Uterus (tissue), 4 donors: ENCODE measurements around the gene NSMF. TPM values are rescaled to one million over a fixed set of nuclear protein-coding genes. Genes with fewer than 3 reads are reported as not detected.
"Not testable (repeated sequence)": the region's sequence is repeated elsewhere in the genome, so short reads cannot be mapped to it uniquely, and the experiment has no call there.

Experiments used
- DNase-seq, 2 donors: peaks; one replicate each; pipeline ENCODE4 v3.0.0-alpha.2; 2019 to 2020
- H3K27ac ChIP-seq, 2 donors: fragments of 200-600 bp; sonication (generic); 1 replicate in 1 of 2; 2 replicates in 1 of 2; pipeline ENCODE4 v1.5.1; 2016 to 2018
- H3K27me3 ChIP-seq, 2 donors: fragments of 200-600 bp; sonication (generic); one replicate each; pipeline ENCODE4 v1.5.1; 2018 to 2019; ENCODE audit warnings: control low read depth in 1 of 2
- H3K36me3 ChIP-seq, 2 donors: fragments of 200-600 bp; sonication (generic); one replicate each; pipeline ENCODE4 v1.5.1; 2019; ENCODE audit warnings: control low read depth in 1 of 2
- H3K4me1 ChIP-seq, 2 donors: fragments of 200-600 bp; sonication (generic); one replicate each; pipeline ENCODE4 v1.5.1; 2018 to 2019; ENCODE audit warnings: control low read depth in 1 of 2
- H3K4me3 ChIP-seq, 2 donors: fragments of 200-600 bp; sonication (generic); 1 replicate in 1 of 2; 2 replicates in 1 of 2; pipeline ENCODE4 v1.5.1; 2018 to 2019; ENCODE audit warnings: mild to moderate bottlenecking in 1 of 2
- H3K9me3 ChIP-seq, 2 donors: fragments of 200-600 bp; sonication (generic); one replicate each; pipeline ENCODE4 v1.5.1; 2019; ENCODE audit warnings: control low read depth in 1 of 2
- CTCF ChIP-seq, 4 experiments: fragments of 200-600 bp in 2 of 4; fragments of 450-650 bp in 2 of 4; sonication (generic) in 2 of 4; IDR thresholded peaks; one replicate each; pipeline ENCODE4 v1.5.1; 2016 to 2019; ENCODE audit warnings: antibody characterized with exemption in 4 of 4, mild to moderate bottlenecking in 2 of 4, moderate library complexity in 1 of 4
- POLR2A ChIP-seq, 2 donors: fragments of 450-650 bp; IDR thresholded peaks; one replicate each; pipeline ENCODE4 v1.6.1; 2016; ENCODE audit warnings: antibody characterized with exemption in 2 of 2, mild to moderate bottlenecking in 1 of 2, moderate library complexity in 1 of 2
- intact Hi-C: fragments of 100-400 bp; cut with DNase I; formaldehyde crosslinking; loops from one replicate; pipeline ENCODE4 v1.15.1; 2023; ENCODE audit warnings: low total_unique reads
- total RNA-seq, 4 donors: library from RNA; depleted of rRNA in 3 of 4; stranded (reverse); fragments of >200 nt in 3 of 4; gene quantifications; one replicate each; pipeline versions ENCODE4 v1.1.0 to v1.2.4, GENCODE V29; 2014 to 2023
- donor health status: DM: yes; HTN: yes; CAD: no.

NSMF gene
- total RNA-seq, 4 donors from 2014 or later: 17.4 to 40.7 (median 32.1) TPM

GRCh38 chr9:137470785-137471184, 11.7 kb upstream of the NSMF start:
- Histone ChIP-seq H3K4me3 (no peak overlapping the region), H3K4me1 (no peaks in the 10 kb centered on the region), H3K27ac (no peak overlapping the region), H3K27me3 (no peaks in the 10 kb centered on the region), H3K36me3 (no peaks in the 10 kb centered on the region), H3K9me3 (peaks cover 0 to 7% of the 10 kb centered on the region in 2 donors)
- intact Hi-C loops: no loop called here
- TF ChIP-seq CTCF (IDR thresholded peaks at IDR 0.05) (no peak), POLR2A (IDR thresholded peaks at IDR 0.05) (no peak)
- no peak for DNase-seq

- Histone ChIP-seq H3K27ac (no peak overlapping the region), H3K4me1 (no peaks in the 10 kb centered on the region), H3K27me3 (no peaks in the 10 kb centered on the region), H3K36me3 (no peaks in the 10 kb centered on the region), H3K9me3 (no peaks in the 10 kb centered on the region), H3K4me3 (no peak overlapping the region)
- no peak for DNase-seq
- TF ChIP-seq CTCF (IDR thresholded peaks at IDR 0.05): no peak
- no peak for TF ChIP-seq POLR2A (IDR thresholded peaks at IDR 0.05)
- intact Hi-C loops: no loop called here
Observed at GRCh38 chr9:137467896-137468295, 8.8 kb upstream of the NSMF start.

GRCh38 chr9:137467161-137467581, 8.0 kb upstream of the NSMF start:
- no peak for DNase-seq
- Histone ChIP-seq H3K4me1 (no peaks in the 10 kb centered on the region), H3K9me3 (no peaks in the 10 kb centered on the region), H3K27me3 (no peaks in the 10 kb centered on the region), H3K4me3 (no peak overlapping the region), H3K27ac (no peak overlapping the region), H3K36me3 (no peaks in the 10 kb centered on the region)
- no peak for TF ChIP-seq CTCF (IDR thresholded peaks at IDR 0.05)
- TF ChIP-seq POLR2A (IDR thresholded peaks at IDR 0.05): no peak
- intact Hi-C loops: no loop called here

- intact Hi-C loops, H3K4me3 ChIP-seq, H3K9me3 ChIP-seq, H3K27ac ChIP-seq, H3K4me1 ChIP-seq, H3K27me3 ChIP-seq, H3K36me3 ChIP-seq, DNase-seq: not testable (repeated sequence)
Observed at GRCh38 chr9:137466389-137467085, 7.4 kb upstream of the NSMF start.

- Histone ChIP-seq H3K9me3 (no peaks in the 10 kb centered on the region), H3K27ac (no peak overlapping the region), H3K4me3 (no peak overlapping the region), H3K27me3 (no peaks in the 10 kb centered on the region), H3K36me3 (no peaks in the 10 kb centered on the region), H3K4me1 (no peaks in the 10 kb centered on the region)
- DNase-seq: no peak
- no peak for TF ChIP-seq POLR2A (IDR thresholded peaks at IDR 0.05)
- TF ChIP-seq CTCF (IDR thresholded peaks at IDR 0.05): no peak
- intact Hi-C loops: no loop called here
Observed at GRCh38 chr9:137465720-137466388, 6.7 kb upstream of the NSMF start.
